ENCODE results near the gene RAP1GDS1.

GRCh38 chr4:98476891-98477290, 215.7 kb downstream of the RAP1GDS1 start:
- TF ChIP-seq ZFP36 (IDR thresholded peaks at IDR 0.05; ENCODE audit: borderline replicate concordance, low read depth, low read length, partially characterized antibody) (no peak), MAFG (CRISPR knock-in tag; IDR thresholded peaks at IDR 0.05) (no peak), ZHX2 (IDR thresholded peaks at IDR 0.05; ENCODE audit: low read depth) (no peak), ZHX2 (CRISPR knock-in tag; IDR thresholded peaks at IDR 0.05; ENCODE audit: borderline replicate concordance) (no peak), ESRRA (CRISPR knock-in tag; IDR thresholded peaks at IDR 0.05; ENCODE audit: low read depth) (no peak), PRDM15 (CRISPR knock-in tag; IDR thresholded peaks at IDR 0.05) (no peak), SRF (IDR thresholded peaks at IDR 0.05; ENCODE audit: low read depth, low read length) (no peak)
- TF ChIP-seq, protein P1, sequence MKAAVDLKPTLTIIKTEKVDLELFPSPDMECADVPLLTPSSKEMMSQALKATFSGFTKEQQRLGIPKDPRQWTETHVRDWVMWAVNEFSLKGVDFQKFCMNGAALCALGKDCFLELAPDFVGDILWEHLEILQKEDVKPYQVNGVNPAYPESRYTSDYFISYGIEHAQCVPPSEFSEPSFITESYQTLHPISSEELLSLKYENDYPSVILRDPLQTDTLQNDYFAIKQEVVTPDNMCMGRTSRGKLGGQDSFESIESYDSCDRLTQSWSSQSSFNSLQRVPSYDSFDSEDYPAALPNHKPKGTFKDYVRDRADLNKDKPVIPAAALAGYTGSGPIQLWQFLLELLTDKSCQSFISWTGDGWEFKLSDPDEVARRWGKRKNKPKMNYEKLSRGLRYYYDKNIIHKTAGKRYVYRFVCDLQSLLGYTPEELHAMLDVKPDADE (CRISPR knock-in tag; IDR thresholded peaks at IDR 0.05) = no peak

Data from HepG2 (cell line).